ENCODE measurements around the gene FLNB. TPM values are rescaled to one million over a fixed set of nuclear protein-coding genes. Genes with fewer than 3 reads are reported as not detected.

Gene FLNB
- total RNA-seq, 1 donor from 2014 or later: 16.3 TPM

DNA sequence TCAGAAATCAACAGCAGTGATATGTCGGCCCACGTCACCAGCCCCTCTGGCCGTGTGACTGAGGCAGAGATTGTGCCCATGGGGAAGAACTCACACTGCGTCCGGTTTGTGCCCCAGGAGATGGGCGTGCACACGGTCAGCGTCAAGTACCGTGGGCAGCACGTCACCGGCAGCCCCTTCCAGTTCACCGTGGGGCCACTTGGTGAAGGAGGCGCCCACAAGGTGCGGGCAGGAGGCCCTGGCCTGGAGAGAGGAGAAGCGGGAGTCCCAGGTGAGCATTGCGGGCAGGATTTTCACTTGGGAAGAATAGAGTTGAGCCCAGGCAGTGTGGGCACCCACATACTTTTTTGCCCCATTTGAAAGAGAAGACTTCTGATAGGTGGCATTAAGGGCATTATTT is 145.1 kb downstream of the FLNB start:
- FAIRE-seq (no peak), DNase-seq (ENCODE audit: low spot score in 2 of 2) (no peak)

DNA sequence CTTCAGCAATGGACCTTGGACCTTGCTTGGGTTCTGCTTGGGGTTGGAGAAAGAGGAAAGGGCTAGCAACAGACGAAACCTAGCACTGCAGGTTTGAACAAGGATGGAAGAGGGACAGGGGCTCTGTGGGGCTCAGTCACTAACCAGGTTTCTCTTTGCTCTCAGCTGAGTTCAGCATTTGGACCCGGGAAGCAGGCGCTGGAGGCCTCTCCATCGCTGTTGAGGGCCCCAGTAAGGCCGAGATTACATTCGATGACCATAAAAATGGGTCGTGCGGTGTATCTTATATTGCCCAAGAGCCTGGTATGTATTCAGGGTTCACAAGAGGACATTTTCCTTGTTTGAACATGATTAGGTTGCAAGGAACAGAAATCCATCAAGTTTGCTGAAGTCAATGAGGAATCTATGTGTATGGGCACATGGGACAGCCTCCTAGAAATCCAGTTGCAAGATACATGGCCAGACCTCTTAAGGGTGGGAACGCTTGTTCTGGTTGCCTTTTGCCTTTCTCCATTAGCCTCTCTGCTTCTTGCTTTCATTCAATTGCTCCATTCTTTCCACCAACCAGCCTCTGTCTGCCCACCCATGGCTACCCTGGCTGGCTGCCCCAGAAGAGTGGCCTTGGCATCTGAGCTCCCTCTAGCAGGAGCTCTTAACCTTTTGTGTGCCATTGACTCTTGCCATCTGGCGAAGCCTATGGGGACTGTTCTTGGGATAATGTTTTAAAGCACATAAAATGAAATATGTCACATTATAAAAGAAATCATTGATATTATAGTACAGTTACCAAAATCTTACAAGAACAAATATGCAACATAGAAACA is 146.6 kb downstream of the FLNB start:
- FAIRE-seq: no peak
- no peak for DNase-seq (ENCODE audit: low spot score in 2 of 2)

DNA sequence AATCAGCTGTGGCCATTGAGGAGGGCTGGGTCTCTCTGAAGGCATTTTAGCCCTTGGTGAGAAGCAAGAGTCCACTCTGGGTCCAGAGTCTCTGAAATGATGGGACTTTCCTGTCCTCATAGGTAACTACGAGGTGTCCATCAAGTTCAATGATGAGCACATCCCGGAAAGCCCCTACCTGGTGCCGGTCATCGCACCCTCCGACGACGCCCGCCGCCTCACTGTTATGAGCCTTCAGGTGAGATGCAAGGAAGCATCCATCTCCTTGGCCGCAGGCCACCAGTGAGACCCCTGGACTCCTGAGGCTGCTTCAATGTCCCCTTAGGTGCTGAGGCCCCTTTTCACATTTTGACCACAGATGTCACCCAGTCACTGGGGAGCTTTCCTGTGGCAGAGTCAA is 147.6 kb downstream of the FLNB start:
- FAIRE-seq: no peak

DNA sequence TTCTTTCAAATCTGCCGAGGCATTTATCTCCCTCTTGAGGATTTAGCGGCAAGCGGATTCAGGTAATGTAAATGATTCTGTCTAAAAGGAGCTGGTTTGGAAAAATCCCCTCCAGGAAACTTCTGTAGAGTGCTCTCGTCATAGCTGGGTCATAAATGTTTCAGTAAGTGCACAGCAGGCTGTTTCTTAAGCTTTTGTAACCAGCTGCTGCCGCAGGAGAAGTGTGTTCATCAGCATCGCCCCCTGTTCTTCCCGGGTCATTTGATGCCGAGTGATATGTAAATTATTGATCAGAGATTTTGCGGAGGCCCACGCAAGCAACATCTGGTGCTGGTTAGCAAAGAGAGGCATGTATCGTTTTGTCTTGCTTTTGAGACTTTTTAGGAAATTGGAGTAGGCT is 149.5 kb downstream of the FLNB start:
- DNase-seq (ENCODE audit: low spot score in 2 of 2) (no peak), FAIRE-seq (no peak)

More for the DNA sequence above, 147.6 kb downstream of the FLNB start:
- no peak for DNase-seq (ENCODE audit: low spot score in 2 of 2)

DNA sequence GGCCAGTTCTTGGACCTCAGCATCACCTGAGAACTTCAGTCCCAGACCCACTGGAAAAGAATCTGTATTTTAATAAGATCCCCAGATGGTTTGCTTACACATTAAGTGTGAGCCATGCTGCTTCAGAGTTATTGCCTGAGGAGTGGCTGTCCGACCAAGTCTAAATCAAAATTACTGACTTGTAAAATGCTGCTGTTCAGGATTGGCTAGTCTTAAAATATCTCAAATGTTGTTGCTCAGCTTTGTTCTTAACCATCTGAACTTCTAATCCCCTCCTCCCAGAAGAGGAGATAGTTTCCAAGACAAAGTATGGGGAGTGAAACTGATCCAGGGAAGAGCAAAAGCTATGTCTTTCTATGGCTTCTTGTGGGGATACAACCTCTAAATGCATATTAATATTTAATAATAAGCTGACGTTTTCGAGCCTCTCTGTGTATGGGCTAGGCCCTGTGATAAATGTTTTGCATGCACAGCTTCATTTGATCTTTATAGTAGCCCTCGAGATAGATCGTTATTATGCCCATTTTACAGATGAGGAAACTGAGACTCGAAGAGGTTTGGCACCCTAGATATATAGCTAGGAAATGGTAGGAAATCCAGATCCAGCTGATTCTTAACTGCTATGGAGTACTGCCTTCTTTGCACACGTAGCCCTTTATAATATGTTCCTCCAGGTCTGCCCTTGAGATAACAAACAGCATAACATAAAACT is 150.4 kb downstream of the FLNB start:
- DNase-seq (ENCODE audit: low spot score in 2 of 2): no peak
- FAIRE-seq: no peak

DNA sequence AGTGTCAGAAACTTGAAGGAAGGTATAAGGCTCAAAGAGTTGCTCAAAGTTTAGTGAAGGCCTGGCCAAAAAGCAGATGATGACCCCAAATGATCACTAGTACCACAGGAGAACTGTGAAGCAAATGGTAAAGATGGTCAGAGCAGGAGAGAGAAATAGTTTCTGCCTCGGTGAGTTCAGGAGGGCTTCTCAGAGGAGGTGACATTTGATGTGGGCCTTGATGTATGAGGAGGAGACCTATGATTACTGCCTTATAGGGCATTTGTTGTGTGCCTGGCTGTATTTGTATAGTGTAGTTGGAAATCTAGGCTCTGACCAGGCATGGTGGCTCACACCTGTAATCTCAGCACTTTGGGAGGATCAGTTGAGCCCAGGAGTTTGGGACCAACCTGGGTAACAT is 152.2 kb downstream of the FLNB start:
- FAIRE-seq (no peak), DNase-seq (ENCODE audit: low spot score in 2 of 2) (no peak)

DNA sequence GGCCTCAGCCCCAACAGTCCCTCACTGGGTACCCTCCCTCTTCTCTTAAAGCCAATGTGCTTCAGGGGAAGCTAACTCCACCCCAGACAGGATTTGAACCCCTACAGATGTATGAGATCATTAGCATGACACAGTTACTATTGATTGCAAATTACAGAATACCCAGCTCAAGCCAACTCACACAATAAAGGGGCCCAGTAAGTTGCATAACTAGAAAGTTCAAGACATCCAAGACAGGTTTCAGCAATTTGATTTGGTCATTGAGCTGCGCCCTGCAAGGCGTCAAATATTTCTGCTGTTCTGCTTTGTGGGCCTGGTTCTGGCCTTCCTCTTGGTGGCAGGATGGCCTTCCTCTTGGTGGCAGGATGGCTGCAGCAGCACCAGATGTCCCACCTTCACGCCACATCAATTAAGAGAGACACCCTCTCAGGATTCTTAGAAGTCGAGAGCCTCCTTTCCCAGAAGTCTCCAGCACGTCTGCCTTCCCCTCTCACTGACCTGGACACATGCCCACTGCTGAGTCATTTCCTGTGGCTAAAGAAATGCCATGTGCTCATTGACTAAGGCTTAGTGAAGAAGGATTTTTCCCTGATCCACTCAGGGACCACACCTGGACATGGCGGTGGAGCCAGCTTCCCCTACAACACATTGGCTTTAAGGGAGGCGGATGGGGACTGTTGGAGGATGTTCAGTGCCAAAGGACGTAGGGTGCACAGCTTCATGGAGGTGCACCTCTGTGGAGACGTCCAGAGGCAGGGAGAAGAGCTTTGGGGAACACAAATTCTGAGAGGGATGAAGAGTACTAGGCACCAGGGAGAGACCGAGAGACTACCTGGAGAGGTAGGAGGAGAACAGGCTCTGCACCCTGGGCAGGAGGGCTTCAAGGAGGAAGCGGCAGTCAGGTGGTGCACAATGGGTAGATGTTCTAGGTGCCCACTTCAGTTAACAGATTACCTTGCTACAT is 153.5 kb downstream of the FLNB start:
- FAIRE-seq (no peak), DNase-seq (ENCODE audit: low spot score in 2 of 2) (no peak)

DNA sequence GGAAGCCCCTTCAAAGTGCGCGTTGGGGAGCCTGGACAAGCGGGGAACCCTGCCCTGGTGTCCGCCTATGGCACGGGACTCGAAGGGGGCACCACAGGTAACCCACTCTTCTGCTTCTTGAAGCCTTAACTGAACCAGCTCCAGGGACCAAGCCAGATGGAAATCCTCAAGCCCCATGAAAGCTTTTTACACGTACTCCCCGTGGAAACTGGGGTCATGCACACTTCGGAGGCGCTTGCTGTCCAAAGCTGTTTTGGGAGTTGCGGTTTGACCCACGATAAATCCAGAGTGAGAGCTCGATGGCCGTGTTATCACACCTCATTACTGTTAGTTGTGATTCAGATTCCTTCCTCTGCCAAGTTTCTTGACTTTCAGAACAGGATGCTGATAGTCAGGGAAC is 155.0 kb downstream of the FLNB start:
- FAIRE-seq (no peak), DNase-seq (ENCODE audit: low spot score in 2 of 2) (no peak)

DNA sequence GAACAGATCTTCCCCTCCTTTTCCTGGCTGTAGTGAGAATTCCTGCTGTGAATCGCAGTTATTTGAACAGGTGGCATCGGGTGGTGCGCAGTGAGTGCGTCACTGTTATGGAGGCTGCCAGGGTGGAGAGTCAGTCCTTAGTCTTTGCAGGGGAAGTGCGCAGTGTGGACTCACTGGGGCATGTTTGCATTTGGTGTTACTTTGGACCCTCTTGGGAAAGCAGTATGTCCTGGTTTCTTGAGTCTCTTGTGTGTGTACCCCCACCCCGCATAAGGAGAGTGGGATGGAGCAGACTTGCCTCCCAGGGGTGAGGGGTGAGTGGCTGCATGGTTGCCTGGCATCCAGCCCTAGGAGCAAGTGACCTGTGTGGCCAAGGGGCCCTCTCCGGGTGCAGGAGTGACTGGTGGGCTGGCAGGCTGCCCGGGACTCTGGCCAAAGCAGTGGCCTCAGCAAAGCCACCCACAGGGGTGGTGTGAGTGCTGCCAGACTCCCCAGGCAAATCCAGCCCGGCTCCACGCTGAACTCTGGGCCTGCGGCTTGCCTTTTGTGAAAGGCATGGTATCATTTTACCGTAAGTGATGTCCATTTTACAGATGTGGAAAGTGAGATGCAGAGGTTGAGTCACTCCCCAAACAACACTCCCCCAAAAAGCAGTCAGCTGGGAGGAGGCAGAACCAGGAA is 156.1 kb downstream of the FLNB start:
- no peak for FAIRE-seq

DNA sequence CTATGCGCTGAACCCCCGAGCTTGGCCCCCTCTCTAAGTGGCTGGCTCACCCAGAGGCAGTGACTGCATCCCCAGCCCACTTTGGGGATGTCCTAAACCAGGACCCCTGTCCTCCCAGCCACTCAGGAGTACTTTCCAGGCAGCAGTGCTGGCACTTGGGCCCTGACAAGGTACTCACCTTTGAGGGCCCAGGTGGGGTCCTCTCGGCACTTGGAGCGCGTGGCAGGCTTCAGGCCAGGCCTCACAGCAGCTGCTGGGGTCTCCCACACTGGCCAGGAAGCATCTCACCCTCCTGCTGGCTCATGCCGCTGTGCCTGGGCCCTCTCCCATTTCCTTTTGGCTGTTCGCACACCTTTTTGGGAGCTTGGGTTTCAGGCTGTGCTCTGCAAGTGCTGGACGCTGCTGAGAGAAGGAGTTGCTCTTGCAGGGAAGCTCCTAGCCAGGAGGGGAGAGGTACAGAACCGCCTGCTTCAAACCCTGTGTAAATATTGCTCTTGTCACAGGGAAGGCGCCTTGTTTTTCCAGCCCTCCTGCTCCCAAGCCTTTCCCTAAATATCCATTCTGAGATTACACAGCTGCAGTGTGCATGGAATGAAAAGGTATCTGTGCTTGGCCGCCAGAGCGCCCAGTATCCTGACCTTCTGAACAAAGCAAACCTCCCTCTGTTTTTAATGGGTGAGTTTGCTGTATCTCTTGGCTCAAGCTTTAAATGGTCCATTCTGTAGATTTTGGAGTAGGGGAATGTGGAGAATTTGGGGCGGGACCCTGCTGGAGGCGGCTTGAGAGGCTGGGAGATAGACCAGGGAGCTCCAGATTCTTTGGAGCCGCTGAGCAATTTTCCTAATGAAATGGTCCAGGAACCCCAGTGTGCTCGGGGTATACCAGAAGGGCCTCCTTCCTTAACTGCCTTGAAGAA is 156.9 kb downstream of the FLNB start:
- DNase-seq (ENCODE audit: low spot score in 2 of 2): no peak
- no peak for FAIRE-seq

More for the DNA sequence above, 156.1 kb downstream of the FLNB start:
- no peak for DNase-seq (ENCODE audit: low spot score in 2 of 2)

DNA sequence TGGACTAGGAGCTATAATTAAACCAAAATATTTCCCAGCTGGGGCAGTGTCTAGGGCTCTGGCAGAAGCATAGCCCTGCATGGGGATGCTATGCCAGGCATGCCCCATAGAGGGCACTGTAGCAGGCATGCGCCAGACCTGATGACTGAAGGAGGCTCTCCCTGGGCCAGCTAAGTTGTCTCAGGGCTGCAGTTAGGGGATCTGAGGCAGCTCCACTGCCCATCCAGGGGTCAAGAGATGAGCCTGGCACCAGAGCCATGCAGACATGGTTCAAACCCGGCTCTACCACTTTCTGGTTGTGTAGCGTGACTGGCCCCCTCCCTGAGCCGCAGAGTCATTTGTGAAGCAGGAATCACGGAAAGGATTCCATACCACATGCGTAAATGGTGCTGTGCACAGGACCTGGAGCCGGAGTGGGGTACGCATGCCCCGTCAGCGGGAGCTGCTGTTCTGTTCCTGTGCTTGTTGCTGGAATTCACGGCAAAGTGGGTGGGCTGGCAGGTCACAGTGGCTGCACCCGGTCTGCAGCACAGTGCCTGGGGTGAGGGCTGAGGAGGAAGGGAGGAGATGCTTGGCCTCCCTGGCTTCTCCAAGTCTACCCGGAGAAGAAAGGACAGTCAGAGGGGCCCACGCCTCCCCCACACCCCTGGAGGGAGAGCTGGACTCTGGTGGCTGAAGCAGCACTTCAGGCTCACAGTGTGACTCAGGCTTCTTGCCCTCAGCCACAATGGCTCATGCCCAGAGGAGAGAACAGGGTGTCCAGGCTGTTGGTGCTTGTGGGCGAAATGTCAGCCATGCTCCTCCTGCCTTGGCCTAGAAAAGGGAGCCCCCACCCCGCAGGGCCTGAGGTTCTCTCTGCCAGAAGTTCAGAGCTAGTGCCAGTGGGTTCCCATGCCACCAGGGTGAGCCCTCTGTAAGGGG is 159.5 kb downstream of the FLNB start:
- FAIRE-seq: no peak
- DNase-seq (ENCODE audit: low spot score in 2 of 2): peak; percentile 34 to 67

DNA sequence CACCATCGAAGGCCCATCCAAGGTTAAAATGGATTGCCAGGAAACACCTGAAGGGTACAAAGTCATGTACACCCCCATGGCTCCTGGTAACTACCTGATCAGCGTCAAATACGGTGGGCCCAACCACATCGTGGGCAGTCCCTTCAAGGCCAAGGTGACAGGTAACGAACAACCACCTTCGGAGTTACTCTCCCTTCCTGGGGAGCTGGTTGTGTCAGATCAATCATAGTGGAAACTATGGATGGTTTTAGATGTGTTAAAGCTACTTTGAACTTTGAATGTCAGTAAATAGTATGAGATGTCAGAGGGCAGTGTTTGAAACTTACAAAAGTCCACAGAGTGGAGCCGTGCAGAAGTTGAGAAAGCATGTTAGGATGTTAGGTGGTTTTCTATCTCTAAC is 160.3 kb downstream of the FLNB start:
- no peak for DNase-seq (ENCODE audit: low spot score in 2 of 2)
- no peak for FAIRE-seq

DNA sequence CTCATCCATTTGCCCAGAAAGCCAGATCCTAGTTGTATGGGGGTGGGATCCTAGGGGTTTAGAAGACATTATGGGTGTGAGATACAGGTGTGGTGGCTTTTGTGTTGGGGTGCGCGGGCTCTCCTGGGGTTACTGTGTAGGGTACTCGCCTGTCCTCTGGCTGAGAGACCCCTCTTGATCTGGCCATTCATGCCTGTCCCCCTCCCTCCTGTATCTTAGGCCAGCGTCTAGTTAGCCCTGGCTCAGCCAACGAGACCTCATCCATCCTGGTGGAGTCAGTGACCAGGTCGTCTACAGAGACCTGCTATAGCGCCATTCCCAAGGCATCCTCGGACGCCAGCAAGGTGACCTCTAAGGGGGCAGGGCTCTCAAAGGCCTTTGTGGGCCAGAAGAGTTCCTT is 161.1 kb downstream of the FLNB start:
- FAIRE-seq (no peak), DNase-seq (ENCODE audit: low spot score in 2 of 2) (no peak)

DNA sequence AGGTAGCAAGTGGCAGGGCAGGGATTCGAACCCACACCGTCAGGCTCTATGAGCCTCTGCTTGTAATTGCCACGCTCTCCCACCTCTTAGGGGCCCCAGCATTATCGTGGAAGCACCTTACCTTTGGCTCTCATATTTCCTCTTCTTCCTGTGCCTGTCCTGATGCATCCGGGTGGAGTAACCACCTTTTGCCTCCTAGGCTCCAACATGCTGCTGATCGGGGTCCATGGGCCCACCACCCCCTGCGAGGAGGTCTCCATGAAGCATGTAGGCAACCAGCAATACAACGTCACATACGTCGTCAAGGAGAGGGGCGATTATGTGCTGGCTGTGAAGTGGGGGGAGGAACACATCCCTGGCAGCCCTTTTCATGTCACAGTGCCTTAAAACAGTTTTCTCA is 162.2 kb downstream of the FLNB start:
- FAIRE-seq (no peak), DNase-seq (ENCODE audit: low spot score in 2 of 2) (no peak)

DNA sequence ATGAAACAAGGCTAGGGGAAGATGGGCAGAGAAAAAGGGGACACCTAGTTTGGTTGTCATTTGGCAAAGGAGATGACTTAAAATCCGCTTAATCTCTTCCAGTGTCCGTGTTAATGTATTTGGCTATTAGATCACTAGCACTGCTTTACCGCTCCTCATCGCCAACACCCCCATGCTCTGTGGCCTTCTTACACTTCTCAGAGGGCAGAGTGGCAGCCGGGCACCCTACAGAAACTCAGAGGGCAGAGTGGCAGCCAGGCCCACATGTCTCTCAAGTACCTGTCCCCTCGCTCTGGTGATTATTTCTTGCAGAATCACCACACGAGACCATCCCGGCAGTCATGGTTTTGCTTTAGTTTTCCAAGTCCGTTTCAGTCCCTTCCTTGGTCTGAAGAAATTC is 162.9 kb downstream of the FLNB start:
- DNase-seq (ENCODE audit: low spot score in 2 of 2): no peak
- no peak for FAIRE-seq

DNA sequence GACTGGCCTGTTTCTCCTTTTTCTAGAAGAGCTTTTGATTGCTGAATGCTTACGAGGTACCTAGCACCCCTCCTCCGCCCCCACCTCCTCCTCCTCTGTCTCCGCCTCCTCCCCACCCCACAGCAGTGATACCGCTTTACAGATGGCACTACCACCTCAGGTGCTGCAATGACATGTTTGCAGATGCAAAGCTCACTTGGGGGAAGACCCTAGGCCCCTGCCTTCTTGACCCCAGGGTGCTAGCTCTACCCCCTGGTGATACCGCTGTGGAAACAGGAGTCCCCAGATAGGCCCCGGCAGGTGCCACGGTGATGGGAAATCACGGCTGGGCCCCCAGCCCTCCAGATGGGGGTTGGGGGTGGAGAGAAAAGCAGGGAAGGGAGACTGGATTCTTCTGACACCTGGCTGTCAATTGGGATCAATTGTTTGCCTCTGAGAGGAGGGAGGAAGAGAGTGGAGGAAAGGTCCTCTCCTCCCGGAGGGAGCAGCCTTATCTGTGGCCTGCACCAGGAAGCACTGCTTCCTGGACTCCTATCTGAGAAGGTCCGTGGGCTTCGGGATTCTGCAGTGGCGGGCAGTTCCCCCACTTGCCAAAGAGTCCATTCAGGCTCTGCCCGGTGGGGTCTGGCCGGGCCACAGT is 164.9 kb downstream of the FLNB start:
- FAIRE-seq (no peak), DNase-seq (ENCODE audit: low spot score in 2 of 2) (no peak)

DNA sequence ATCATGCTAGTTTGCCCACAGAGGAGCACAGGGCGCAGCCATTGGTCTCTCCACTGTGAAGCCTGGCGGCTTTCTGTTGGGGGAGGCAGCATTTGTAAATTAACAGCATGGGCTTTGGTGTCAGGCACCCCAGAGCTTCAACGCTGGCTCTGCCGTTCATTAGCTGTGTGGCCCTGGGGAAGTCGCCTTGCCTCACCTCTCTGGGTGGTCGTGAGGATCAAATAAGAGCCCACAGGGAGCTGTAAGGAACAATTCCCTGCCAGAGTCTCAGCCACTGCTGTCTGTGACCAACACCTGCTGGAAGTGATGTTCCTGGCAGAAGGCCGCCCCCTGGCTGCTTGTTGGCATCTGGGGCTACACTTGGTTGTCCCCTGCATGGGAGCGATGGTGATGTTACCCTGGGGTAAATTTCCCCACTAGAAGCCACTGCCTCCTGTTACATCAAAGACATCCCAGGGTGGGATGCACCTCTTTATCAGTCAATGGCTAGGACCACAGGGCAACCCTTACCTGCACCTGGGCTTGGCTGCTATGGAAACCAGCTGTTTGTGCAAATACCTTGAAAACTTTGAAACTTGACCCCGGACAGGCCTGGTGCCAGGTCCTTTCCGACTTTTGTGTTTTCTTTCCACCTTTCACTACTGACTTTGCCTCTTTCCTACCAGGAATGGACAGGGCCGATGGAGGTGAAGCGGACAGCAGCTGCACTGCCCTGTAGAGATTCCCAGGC is 165.6 kb downstream of the FLNB start:
- DNase-seq (ENCODE audit: low spot score in 2 of 2) (no peak), FAIRE-seq (no peak)
